ENCODE measurements around the gene GMFB.
"Not testable (repeated sequence)": the region's sequence is repeated elsewhere in the genome, so short reads cannot be mapped to it uniquely, and the experiment has no call there.

- not testable (repeated sequence) for TF ChIP-seq CTCF (IDR thresholded peaks at IDR 0.05); POLR2AphosphoS5 (IDR thresholded peaks at IDR 0.05; ENCODE audit: insufficient read depth in 1 of 2, low read depth in 1 of 2)
These were observed 50.8 kb downstream of the GMFB start for GRCh38 chr14:54437954-54438353.

All from vagina (tissue), 2 donors.